NCI-H1105 treated with DMSO at 0.1 percent for 48 hours (cell line): ENCODE measurements around the gene ADIPOR1.
"Not testable (repeated sequence)": the region's sequence is repeated elsewhere in the genome, so short reads cannot be mapped to it uniquely, and the experiment has no call there.

Experiments used
- DNase-seq: peaks from one replicate; lab custom pipeline; 2025; lab: John Stamatoyannopoulos, UW

Gene ADIPOR1

DNA sequence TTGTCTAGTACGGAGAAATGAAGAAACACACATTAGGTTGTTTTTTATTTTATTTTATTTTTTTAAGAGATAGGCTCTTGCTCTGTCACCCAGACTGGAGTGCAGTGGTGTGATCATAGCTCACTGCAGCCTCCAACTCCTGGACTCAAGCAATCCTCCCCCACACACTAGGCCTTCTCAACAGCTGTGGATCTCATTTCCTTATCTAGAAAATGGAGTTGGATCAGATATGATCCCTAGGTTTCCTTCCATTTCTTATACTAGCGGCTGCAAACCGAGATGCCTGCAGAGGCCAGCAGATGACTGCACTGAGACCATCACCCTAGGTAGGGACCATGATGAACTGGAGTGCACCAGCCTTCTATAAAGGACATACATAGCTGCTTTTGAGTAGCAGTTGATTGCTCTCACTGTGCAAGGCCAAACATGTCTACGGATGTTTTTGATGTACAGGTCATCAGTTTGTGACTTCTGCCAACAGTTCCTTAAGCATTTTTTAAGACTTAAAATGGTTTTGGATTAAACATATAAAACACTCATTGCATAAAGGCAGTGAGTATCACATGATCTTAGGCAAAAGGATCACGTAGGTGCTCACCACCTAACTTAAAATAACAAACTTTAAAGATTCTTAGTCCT, 19.7 kb downstream of the ADIPOR1 start:
- DNase-seq, result no peak

DNA sequence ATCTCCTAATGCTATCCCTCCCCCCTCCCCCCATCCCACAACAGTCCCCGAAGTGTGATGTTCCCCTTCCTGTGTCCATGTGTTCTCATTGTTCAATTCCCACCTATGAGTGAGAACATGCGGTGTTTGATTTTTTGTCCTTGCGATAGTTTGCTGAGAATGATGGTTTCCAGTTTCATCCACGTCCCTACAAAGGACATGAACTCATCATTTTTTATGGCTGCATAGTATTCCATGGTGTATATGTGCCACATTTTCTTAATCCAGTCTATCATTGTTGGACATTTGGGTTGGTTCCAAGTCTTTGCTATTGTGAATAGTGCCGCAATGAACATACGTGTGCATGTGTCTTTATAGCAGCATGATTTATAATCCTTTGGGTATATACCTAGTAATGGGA, 21.7 kb downstream of the ADIPOR1 start:
- not testable (repeated sequence) for DNase-seq

DNA sequence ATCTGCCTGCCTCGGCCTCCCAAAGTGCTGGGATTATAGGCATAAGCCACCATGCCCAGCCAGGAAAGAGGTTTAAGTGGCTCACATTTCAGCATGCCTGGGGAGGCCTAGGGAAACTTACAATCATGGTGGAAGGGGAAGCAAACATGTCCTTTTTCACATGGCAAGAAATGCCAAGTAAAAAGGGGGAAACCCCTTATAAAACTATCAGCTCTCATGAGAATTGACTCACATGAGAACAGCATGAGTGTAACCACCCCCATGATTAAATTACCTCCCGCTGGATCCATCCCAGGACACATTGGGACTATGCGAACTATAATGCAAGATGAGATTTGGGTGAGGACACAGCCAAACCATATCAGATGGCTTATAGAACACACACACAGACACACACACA, 22.3 kb downstream of the ADIPOR1 start:
- DNase-seq, result no peak

DNA sequence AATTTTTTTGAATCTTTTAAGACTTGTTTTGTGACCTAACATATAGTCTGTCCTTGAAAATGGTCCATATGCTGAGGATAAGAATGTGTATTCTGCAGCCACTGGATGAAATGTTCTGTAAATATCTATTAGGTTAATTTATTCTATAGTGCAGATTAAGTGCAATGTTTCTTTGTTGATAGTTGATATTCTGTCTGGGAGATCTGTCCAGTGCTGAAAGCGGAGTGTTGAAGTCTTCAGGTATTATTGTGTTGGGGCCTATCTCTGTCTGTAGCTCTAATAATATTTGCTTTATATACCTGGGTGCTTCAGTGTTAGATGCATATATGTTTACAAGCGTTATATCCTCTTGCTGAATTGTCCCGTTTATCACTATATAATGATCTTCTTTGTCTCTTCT, 23.4 kb downstream of the ADIPOR1 start:
- no peak for DNase-seq

- no peak for DNase-seq
These were observed 25.6 kb downstream of the ADIPOR1 start for GRCh38 chr1:202932476-202932875.

GRCh38 chr1:202926581-202927491, 31.3 kb downstream of the ADIPOR1 start, which contains the start of gene KLHL12:
TSS of gene KLHL12 (minus strand) at chr1:202927234. CDS start at chr1:202925162, 2,072 bp downstream.
- peak; percentile 95 for DNase-seq

- DNase-seq, result no peak
These were observed 34.6 kb downstream of the ADIPOR1 start for GRCh38 chr1:202923533-202923932.

GRCh38 chr1:202919615-202920014, 38.5 kb downstream of the ADIPOR1 start:
- no peak for DNase-seq

GRCh38 chr1:202915146-202915545, 43.0 kb downstream of the ADIPOR1 start:
- DNase-seq, result no peak

DNA sequence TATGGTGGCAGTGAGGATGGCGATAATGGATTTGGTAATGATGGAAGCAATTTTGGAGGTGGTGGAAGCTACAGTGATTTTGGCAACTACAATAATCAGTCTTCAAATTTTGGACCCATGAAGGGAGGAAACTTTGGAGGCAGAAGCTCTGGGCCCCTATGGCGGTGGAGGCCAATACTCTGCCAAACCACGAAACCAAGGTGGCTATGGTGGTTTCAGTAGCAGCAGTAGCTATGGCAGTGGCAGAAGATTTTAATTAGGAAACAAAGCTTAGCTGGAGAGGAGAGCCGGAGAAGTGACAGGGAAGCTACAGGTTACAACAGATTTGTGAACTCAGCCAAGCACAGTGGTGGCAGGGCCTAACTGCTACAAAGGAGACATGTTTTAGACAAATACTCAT, 45.6 kb downstream of the ADIPOR1 start:
- DNase-seq, result not testable (repeated sequence)

- DNase-seq, result no peak
These were observed 48.6 kb downstream of the ADIPOR1 start for GRCh38 chr1:202909494-202909893.

GRCh38 chr1:202908998-202909397, 49.1 kb downstream of the ADIPOR1 start:
- DNase-seq, result no peak

DNA sequence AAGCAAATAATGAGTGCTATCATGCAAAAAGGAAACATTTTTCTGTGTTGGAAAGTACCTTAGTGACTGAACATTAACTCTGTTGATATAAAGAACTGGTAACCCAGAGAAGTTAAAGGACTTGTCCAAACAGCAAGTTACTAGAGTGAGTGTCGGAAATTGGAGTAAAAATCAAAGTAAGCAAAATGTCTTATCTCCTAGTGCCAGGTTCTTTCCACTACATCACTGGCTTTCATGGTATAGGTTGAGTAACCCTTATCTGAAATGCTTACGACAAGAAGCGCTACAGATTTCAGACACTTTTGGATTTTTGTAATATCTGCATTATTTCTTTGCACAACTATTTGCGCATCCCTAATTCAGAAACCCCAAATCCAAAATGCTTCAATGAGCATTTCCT, 52.8 kb downstream of the ADIPOR1 start:
- no peak for DNase-seq

DNA sequence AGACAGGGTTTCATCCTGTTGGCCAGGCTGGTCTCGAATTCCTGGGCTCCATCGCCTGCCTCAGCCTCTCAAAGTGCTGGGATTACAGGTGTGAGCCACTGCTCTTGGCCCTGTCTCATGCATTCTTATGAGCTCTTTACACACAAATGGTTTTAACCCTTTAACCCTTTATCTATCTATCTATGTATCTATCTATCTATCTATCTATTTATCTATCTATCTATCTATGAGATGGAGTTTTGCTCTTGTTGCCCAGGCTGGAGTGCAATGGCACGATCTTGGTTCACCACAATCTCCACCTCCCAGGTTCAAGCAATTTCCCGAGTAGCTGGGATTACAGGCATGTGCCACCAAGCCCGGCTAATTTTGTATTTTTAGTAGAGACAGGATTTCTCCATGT, 54.3 kb downstream of the ADIPOR1 start:
- not testable (repeated sequence) for DNase-seq

DNA sequence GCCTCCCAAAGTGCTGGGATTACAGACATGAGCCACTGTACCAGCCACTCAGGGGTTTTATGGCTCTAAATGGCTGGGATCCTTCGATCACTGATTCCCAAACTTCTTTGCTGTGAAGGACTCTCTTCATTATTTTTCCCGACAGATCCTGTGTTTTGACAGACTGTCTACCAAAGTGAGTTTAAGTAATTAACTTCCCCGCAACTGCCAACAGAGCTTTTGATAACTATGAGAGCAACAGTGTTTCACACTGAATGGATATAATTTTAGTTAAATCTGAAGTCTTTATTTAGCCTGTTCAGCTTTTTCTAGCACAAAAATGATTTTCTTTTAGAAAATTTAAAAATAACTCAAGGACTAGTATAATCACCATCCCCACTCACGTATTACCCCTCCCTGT, 56.6 kb downstream of the ADIPOR1 start:
- no peak for DNase-seq

DNA sequence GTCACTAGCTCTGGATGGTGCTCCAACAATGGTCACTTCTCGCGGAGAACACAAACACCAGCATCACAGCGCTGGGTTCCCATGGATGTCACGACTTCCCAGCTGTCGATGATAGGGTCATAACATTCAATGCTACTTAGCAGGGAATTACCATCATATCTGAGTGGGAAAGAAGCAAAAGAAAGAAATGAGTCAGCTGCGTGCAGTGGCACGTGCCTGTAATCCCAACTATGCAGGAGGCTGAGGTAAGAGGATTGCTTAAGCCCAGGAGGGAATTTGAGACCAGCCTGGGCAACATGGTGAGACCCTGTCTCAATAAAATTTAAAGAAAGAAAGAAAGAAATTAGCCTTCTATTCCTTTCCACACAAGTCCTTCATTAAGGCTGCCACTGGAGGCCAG, 65.6 kb downstream of the ADIPOR1 start:
- DNase-seq, result no peak
